Fibroblast of skin of back (primary cell): ENCODE data around the gene OIT3. TPM values are rescaled to one million over a fixed set of nuclear protein-coding genes. Genes with fewer than 3 reads are reported as not detected.

Experiments
- DNase-seq: peaks from one replicate; pipeline ENCODE4 v3.0.0-alpha.2; 2013
- polyA plus RNA-seq, 2 experiments: library from polyadenylated mRNA; unstranded; fragments of 120-200 nt; gene quantifications; one replicate each; pipeline ENCODE4 v1.2.1, GENCODE V29; 2013; ENCODE audit not compliant: insufficient read length in 2 of 2

Gene OIT3
- 0.05 TPM for polyA plus RNA-seq (2013, experiment 1 of 2; ENCODE audit: insufficient read length)
- 0.11 TPM for polyA plus RNA-seq (2013, experiment 2 of 2; ENCODE audit: insufficient read length)

DNA sequence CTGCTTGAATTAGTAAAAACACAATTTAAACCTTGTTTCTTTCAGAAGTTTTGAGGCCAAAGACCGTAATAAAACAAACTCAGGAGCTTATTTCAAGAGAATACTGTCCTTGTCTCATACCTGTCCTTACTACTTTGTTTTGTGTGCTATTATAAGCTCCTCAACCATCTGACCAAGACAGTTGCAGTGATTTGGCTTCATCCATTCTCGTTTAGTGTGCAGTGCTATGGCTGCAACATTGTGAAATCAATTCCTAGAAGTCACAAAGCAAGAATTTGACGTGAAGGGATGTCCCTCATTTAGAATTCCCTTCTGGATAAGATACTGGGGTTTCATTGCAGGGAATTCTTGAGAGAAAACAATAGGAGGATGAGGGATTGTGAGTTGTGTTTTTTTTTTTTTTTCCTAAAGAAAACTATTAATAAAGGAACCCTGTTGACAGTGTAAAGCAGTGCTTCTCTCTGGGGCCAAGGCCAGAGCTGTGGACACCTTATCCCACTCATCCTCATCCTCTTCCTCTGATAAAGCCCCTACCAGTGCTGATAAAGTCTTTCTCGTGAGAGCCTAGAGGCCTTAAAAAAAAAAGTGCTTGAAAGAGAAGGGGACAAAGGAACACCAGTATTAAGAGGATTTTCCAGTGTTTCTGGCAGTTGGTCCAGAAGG, at the start of gene OIT3:
OIT3 (plus strand) TSS at position 604 of the 663 bp plus-strand sequence. CDS start 60 bp downstream, outside the sequence.
- no peak for DNase-seq

DNA sequence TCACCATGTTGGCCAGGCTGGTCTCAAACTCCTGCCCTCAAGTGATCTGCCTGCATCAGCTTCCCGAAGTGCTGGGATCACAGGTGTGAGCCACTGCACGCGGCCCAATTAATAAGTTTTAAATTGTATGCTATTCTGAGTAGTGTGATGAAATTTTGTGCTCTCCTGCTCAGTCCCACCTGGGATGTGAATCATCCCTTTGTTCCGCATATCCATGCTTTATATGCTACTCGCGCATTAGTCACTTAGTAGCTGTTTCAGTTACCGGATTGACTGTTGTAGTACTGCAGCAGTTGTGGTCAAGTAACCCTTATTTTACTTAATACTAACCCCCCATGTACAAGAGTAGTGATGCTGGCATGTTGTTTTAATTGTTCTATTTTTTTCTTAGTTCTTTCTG, 47.3 kb upstream of the OIT3 start:
- peak; percentile 51 for DNase-seq

DNA sequence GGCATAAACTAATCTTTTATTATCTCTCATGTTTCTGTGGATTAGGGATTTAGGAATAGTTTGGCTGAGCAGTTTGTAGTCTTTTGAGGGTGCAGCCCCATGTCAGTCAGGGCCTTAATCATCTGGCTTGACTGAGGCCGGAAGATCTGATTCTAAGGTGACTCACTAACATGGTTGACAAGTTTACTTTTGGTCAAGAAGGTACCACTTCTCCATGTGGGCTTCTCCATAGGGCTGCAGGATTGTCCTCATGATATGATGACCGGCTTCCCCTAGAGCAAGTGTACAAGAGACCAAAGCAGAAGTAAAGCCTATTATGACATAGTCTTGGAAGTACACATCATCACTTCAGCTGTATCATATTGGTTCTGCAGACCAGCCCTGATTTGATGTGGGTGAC, 45.9 kb upstream of the OIT3 start:
- no peak for DNase-seq

DNA sequence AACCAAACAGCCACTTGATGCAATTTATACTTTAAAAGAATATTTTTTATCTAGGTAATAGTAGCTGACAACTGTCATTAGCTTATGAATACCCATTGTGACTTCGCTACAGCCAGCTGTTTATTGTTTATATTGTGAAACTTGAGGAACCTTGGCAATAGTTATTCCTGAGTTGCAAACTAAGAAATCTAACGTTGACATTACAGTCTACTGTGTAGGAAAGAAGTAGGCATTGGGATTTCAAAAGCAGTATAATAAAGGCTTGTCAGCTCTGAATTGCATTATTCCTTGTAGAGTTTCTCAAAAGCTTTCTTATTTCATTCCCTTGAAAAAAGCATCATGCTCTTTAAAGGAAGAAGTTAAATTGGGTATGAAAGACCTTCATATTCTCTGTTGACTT, 42.7 kb upstream of the OIT3 start:
- DNase-seq: no peak

DNA sequence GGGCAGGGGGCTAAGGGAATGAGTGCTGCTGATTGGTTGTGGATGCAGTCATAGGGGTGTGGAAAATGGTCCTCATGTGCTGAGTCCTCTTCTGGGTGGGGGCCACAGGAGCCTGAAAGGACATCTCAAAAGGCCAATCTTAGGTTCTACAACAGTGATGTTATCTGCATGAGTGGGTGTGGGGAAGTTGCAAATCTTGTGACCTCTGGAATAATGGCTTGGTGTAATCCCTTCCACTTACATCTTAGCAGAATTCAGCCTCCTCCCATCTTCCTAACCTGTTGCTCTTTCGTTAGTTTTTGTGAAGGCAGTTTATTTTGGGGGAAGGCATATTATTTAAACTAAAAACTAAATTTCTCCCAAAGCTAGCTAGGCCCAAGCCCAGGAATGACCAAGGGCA, 42.0 kb upstream of the OIT3 start:
- no peak for DNase-seq

DNA sequence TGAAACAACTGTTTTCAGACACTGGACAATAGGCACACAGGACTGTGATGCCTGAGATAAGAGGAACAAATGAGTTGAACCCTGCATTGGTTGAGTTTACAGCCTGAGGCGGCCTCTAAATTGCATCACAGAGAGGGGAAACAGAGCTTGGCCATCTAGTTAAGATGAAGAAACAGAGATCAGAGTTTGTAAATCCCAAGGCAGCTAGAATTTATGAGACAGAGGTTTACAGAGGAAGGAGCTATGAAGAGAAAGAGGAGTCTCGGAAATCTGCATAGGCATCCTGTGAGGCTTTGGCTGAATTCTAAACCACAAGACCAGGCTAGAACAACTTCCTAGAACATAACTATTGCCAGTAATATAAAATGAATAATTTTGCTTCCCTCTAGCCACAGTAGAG, 41.0 kb upstream of the OIT3 start:
- DNase-seq: no peak

DNA sequence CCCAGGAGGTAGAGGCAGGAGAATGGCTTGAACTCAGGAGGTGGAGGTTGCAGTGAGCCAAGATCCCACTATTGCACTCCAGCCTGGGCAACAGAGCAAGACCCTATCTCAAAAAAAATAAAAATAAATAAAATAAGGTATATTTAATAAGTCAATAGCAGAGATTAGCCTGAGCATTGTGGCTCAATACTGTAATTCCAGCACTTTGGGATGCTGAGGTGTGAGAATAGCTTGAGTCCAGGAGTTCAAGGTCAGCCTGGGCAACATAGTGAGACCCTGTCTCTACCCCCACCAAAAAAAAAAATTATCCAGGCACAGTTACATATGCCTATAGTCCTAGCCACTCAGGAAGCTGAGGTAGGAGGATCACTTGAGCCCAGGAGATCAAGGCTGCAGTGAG, 38.4 kb upstream of the OIT3 start:
- DNase-seq: no peak

DNA sequence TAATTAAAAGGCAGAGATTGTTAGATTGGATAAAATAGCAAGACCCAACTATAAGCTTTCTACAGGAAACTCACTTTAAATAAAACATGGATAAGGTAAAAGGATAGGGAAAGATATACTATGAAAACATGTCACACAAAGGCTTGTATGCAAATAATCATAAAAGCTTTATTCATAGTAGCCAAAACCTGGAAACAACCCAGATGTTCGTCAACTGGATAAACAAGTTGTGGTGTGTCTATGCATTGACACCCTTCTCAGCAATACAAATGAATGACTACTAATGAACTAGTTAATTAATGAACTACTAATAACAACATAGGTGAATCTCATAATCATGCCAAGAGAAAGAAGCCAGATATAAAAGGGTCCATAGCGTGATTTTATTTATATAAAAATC, 37.7 kb upstream of the OIT3 start:
- no peak for DNase-seq

DNA sequence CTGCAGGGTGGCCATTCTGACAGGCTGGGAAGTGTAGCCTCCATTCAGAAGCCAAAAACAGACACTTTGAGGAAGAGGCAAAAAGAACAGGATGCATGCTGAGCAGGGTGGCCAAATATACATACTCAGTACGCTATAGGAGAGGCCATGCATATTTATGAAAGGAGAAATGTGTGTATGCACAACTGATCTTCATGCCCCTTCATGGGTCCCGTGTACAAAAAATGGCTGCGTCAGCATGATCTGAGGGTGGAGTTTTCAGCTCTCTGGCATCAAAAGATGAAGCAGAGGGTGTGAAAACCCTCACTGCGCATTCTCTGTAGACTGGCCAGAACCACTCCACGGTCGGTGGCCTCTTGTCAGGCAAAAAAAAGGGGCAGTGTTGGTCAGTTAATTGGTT, 35.5 kb upstream of the OIT3 start:
- no peak for DNase-seq

DNA sequence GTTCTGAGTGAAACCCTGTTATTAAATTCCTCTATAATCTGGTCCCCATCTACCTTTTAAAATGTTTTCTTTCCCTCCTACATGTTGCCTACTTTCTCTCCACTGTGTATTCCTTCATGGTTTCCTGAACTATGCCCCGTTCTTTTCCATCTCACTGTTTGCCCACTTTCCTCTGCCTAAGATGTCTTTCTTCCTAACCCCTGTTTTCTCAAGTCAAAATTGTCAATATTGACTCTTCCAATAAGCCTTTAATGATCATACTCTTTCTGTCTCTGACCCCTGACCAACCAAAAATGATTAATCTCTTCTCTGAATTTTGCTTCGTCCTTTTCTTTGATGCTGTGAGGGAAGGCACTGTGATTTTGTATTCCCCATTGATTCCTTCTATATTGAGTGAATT, 30.6 kb upstream of the OIT3 start:
- no peak for DNase-seq

DNA sequence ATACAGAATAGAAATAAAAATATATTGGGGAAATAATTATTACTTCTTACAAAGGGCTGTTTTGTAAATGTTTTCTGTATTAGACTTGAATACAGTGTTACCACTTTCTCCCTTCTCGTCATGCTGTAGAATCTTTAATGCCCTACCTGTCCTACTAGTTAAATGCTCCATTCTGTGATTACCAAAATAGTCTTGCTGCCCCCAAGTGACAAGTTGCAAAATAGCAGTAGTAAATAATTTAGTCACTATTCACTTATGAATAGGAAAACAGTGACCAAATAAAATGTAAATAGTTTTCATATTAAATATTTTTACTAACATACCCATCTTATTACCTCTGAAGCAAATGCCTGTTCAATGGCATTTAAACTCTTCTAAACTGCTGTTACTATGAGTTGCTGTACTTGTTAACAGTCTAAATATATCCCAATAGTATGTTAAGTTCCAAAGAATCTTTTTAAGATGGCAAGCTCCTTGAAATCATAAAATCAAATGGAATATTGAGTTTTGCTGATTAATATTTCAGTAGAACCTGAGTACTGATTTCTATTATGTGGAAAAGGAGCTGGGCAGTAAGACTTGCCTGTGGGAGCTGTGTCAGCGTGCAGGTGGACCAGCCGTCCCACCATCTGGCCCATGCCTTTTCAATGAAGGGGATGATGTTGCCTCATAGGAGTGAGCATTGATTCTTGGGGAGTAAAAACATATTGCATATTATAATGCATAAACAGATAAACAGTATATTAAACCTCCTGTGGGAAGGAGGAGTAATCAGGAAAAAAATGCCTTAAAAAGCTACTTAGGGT, 18.1 kb upstream of the OIT3 start:
- peak; percentile 29 for DNase-seq

DNA sequence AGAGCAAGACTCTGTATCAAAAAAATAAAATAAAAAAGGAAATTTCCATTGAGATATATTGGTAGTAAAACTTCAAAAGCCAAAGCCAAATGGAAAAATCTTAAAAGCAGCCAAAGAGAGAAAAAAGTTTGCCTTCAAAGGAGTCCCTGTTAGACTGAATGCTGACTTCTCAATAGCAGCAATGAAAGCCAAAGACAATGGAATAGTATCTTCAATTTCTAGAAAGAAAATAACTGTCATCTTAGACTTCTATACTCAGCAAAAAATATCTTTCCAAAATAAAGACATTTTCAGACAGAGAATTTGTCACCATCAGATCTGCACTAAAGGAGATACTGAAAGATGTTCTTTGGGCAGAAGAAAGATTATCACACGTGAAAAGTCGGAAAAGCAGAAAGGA, 14.3 kb upstream of the OIT3 start:
- DNase-seq: no peak

DNA sequence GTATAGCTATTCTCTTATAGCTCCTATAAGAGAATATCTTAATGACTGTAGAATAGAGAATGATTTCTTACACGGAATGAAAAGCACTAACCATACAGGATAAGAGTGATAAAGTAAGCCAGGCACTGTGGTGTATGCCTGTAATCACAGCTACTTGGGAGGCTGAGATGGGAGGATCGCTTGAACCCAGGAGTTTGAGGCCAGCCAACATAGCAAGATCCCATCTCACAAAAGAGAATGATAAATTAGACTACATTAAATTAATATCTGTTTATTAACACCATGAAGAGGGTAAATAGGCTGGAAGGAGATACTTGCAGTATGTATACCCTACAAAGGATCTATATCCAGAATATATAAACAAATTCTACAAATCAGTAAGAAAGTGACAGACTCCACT, 12.2 kb upstream of the OIT3 start:
- no peak for DNase-seq

DNA sequence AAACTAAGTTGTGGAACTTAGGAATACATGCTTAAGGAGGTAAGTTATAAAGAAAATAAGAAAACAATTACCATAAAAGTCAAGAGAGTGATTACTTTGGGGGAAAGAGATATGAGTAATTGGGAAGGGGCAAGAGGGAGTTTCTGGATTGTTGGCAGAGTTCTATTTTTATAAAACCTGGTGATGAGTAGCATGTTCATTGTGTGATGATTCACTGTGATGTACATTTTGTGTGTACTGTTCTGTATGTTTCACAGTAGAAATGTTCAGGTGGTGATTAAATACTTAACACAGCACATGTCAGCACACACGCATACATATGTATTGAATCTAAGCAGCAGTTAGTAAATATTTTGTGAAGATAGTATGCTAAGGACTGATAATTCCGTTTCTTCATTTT, 9.7 kb upstream of the OIT3 start:
- DNase-seq: peak; percentile 3

DNA sequence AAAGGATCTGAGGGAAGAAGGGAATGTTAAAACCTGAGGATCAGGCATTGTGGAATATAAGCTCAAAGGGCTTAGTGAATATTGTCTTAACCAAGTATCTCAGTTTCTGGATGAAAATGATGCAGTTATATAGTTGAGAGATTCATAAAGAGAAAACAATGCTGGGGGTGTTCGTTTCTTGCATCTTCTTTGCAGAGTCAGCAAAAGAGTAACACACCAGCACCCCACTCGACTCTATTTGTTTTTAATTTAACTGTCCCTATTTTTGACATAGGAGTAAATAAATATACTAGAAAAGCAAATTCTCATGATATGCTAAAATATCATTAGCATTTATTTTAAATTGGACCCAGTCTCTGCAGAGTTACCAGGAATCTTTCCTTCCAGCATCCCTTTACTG, 7.6 kb upstream of the OIT3 start:
- no peak for DNase-seq

DNA sequence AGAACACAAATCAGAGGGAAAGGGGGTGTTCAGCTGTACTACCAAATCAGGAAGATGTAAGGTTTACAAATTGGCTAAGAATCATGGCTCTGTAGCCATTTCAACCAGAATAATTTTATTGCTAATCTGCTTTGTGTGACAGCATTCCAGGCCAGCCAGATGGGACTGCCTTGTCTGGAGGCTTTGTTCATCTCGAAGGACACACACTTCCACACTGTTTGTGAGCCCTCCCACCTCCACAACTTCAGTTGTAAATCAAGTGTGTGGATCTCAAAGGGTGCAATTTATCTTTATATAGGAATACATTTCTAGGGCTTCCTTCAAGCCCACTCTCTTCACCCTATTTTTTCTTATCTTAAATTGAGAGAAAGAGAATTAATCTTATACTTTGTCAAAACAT, 6.9 kb upstream of the OIT3 start:
- no peak for DNase-seq

DNA sequence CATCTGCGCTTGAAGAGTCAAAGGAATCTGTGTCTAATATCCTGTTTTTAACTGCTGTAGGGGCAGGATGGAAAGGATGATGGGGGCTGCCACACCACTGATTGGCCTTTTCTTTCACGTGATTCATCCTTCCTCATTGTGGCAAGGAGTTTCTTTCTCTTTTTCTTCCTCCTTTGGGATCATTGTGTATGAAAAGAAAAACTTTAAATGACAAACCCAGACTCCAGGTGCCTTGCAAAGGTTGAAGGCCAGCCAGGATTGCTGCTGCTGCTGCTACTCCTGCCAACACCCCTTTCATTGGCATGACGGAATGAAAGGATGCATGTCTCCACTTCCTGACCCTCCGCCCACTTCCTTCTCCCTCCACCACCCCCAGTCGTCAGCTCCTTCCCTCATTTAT, 6.5 kb upstream of the OIT3 start:
- DNase-seq: peak; percentile 21

DNA sequence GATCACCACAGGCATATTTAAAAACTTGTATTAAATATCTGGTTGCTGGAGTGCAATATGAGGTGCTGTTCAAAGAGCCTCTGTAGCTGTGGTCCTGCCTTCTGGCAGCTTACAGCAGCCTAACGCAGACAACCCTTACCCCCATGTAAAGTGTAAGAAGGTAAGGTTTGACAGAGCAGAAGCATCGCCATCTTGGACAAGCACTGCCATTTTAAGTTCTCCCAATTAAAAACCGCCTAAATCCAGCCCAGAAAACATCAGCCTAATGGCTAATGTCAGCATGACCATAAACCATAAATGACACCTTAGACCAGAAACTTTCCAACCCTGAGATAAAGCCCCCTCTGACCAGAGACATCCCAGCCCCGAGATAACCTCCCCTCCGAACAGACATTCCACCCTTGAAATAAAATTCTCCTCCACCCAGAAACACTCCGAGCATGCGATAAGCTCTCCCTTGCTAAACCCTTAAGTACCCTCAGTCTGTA, 5.3 kb upstream of the OIT3 start:
- no peak for DNase-seq

DNA sequence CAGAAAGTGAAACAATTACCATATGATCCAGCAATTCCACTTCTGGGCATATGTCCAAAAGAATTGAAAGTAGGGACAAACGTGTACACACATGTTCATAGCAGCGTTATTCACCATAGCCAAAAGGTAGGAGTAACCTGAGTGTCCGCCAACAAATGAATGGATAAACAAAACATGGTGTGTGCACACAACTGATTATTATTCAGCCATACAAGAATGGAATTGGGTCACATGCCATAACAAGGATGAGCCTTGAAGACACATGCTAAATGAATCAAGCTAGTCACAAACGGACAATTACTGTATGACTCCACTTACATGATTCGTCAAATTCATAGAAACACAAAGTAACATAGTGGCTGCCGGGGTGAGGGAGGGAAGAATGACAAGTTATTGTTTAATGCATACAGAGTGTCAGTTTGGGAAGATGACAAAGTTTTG, 4.1 kb upstream of the OIT3 start:
- DNase-seq: peak; percentile 19

DNA sequence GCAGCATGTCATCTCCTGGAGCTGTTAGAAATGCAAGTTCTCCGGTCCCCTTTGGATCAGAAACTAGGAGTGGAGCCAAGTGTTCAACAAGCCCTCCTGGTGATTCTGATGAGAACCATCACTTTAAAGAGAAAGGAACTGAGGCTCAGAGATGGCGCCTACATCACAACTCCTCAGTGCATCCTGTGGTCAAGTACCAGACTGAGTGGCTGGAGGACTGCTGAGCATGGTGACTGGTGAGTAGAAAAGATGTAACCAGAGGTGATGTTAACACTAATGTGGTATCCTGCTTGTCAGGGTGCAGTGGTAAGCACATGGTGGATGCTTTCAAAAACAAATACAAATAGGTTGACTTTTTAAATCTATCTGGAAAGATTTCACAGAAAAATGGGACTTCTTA, 3.5 kb upstream of the OIT3 start:
- DNase-seq: no peak

DNA sequence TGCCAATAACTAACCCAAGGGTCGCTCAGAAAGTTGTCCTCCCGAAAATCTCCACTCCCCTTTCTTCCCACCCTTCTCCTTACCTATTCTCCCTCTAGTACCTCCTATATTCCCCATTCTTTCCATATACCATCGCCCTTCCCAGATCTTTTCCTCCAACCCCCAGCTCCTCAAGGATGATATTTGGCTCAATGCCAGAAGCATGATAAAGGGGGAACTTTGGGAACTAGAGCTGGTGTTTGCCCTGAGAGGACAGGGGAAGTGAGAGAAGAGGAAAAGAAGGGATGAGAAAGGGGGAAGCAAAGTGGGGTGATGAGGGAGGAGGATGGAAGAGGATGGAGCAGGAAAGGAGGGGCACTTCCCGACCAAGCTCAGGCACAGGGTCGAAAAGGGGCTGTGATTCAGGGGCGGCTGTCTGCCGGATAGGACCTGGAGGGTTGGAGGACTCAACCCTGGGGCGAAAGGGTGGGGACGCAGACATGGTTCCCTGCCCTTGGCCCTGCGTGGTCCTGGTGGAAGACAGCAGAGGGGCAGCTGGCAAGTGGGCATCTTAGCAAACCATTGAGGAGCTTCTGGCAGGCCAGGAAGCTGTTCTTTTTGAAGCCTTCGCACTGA, 1.8 kb downstream of the OIT3 start:
- DNase-seq: no peak

DNA sequence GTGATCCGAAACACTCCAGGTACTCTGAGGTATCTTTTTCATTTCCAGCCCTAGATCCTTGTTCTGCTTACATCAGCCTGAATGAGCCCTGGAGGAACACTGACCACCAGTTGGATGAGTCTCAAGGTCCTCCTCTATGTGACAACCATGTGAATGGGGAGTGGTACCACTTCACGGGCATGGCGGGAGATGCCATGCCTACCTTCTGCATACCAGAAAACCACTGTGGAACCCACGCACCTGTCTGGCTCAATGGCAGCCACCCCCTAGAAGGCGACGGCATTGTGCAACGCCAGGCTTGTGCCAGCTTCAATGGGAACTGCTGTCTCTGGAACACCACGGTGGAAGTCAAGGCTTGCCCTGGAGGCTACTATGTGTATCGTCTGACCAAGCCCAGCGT, 5.1 kb downstream of the OIT3 start:
- no peak for DNase-seq

DNA sequence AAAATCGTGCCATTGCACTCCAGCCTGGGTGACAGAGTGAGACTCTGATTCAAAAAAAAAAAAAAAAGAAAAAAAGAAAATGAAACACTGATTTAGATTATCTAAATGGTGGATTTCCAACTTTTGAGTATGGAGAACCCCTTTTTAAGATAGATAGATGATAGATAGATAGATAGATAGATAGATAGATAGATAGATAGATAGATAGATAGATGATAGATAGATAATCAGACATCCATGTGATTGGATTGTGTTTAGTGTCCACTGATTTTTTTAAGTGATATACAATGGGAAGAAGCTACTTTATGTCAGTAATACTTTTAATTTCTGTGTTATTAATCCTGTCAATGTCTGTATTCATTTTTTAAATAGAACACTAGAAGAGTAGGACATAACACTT, 6.0 kb downstream of the OIT3 start:
- DNase-seq: no peak
